C4-2B (cell line): ENCODE measurements around the gene NDUFB7.

Experiments
- CTCF ChIP-seq: fragments of 450-650 bp; conservative IDR thresholded peaks from 2 replicates; pipeline ENCODE4 v1.5.1; 2017; ENCODE audit warnings: mild to moderate bottlenecking
- ZFX ChIP-seq: fragments of 450-650 bp; IDR thresholded peaks from 2 replicates; pipeline ENCODE4 v1.6.1; 2017

GRCh38 chr19:14555918-14556661 lies 15.8 kb downstream of the NDUFB7 start:
- TF ChIP-seq CTCF, result 0 out of 2 replicates have a peak, but pooled peaks have one; percentile 28
- no peak for TF ChIP-seq ZFX
